Keratinocyte (primary cell): ENCODE data around the gene SYNJ1. TPM values are rescaled to one million over a fixed set of nuclear protein-coding genes. Genes with fewer than 3 reads are reported as not detected.
"Not testable (repeated sequence)": the region's sequence is repeated elsewhere in the genome, so short reads cannot be mapped to it uniquely, and the experiment has no call there.

ENCODE experiments used
- DNase-seq: peaks from one replicate; pipeline ENCODE4 v3.0.0-alpha.2; 2011; ENCODE audit warnings: low read depth, missing footprints, low spot score
- FAIRE-seq: peaks from 2 replicates; lab custom pipeline; 2011; peaks lifted over from hg19 to GRCh38; lab: Jason Lieb, UNC
- H2AFZ ChIP-seq: 2 replicates; pipeline ENCODE4 v1.6.0; 2012; ENCODE audit warnings: low read length, control low read depth, inconsistent platforms; ENCODE audit not compliant: control insufficient read depth
- H3K27ac ChIP-seq: 2 replicates; pipeline ENCODE4 v1.5.1; 2011; ENCODE audit warnings: low read length; ENCODE audit not compliant: control insufficient read depth, insufficient read depth
- H3K27me3 ChIP-seq: 3 replicates; pipeline ENCODE4 v1.6.0; 2011; ENCODE audit warnings: low read length; ENCODE audit not compliant: control insufficient read depth, insufficient read depth; ENCODE audit errors: extremely low read depth
- H3K36me3 ChIP-seq, 2 experiments: 2 replicates in 1 of 2; 3 replicates in 1 of 2; pipeline ENCODE4 v1.5.1; 2011; ENCODE audit warnings: low read length in 2 of 2, mild to moderate bottlenecking in 1 of 2; ENCODE audit not compliant: control insufficient read depth in 2 of 2, insufficient read depth in 2 of 2; ENCODE audit errors: extremely low read depth in 1 of 2
- H3K4me1 ChIP-seq: 3 replicates; pipeline ENCODE4 v1.5.1; 2011; ENCODE audit warnings: low read length; ENCODE audit not compliant: control insufficient read depth, insufficient read depth; ENCODE audit errors: extremely low read depth
- H3K4me2 ChIP-seq: 3 replicates; pipeline ENCODE4 v1.6.0; 2011; ENCODE audit warnings: low read depth, low read length; ENCODE audit not compliant: control insufficient read depth, insufficient read depth; ENCODE audit errors: extremely low read depth
- H3K4me3 ChIP-seq, 3 experiments: fragments of 200-600 bp in 1 of 3; sonication (generic) in 1 of 3; 2 replicates in 2 of 3; 3 replicates in 1 of 3; pipeline ENCODE4 v1.5.1; 2011 to 2016; ENCODE audit warnings: low read length in 3 of 3, mild to moderate bottlenecking in 3 of 3, control low read depth in 2 of 3, inconsistent platforms in 1 of 3, low read depth in 1 of 3, mixed read lengths in 1 of 3, mixed run types in 1 of 3, moderate library complexity in 1 of 3; ENCODE audit not compliant: control insufficient read depth in 2 of 3, insufficient read depth in 2 of 3; ENCODE audit errors: extremely low read depth in 1 of 3
- H3K79me2 ChIP-seq: 2 replicates; pipeline ENCODE4 v1.6.0; 2012; ENCODE audit warnings: low read length; ENCODE audit not compliant: control insufficient read depth, insufficient read depth
- H3K9ac ChIP-seq: 3 replicates; pipeline ENCODE4 v1.6.0; 2011; ENCODE audit warnings: low read length; ENCODE audit not compliant: control insufficient read depth, insufficient read depth; ENCODE audit errors: extremely low read depth
- H3K9me1 ChIP-seq: 3 replicates; pipeline ENCODE4 v1.6.0; 2011; ENCODE audit warnings: low read length; ENCODE audit not compliant: control insufficient read depth, insufficient read depth; ENCODE audit errors: extremely low read depth
- H3K9me3 ChIP-seq: 2 replicates; pipeline ENCODE4 v1.5.1; 2012; ENCODE audit warnings: low read depth, low read length; ENCODE audit not compliant: control insufficient read depth
- H4K20me1 ChIP-seq: 3 replicates; pipeline ENCODE4 v1.6.0; 2011; ENCODE audit warnings: low read length; ENCODE audit not compliant: control insufficient read depth, insufficient read depth; ENCODE audit errors: extremely low read depth
- CTCF ChIP-seq, 3 experiments: IDR thresholded peaks in 1 of 3; conservative IDR thresholded peaks in 1 of 3; optimal IDR thresholded peaks in 1 of 3; 2 replicates in 2 of 3; 3 replicates in 1 of 3; pipeline versions ENCODE3 to v1.5.1; 2011; ENCODE audit warnings: low read length in 3 of 3, mild to moderate bottlenecking in 3 of 3, moderate library complexity in 2 of 3, control low read depth in 1 of 3, inconsistent platforms in 1 of 3; ENCODE audit not compliant: insufficient read depth in 2 of 3; ENCODE audit errors: extremely low read depth in 1 of 3
- EZH2 ChIP-seq: IDR thresholded peaks from one replicate; pipeline ENCODE4 v1.6.1; 2012; ENCODE audit warnings: inconsistent platforms, mild to moderate bottlenecking, low read length, moderate library complexity
- dilution Hi-C: fragments of 300-500 bp; cut with MboI; formaldehyde crosslinking; loops from one replicate; pipeline ENCODE4 v1.7.0; 2020; ENCODE audit warnings: low sequenced_read_pairs; ENCODE audit not compliant: extremely low pct_ligation_motif_present
- polyA plus RNA-seq, 5 experiments: library from polyadenylated mRNA; depleted of rRNA in 3 of 5; stranded (reverse) in 3 of 5; stranded (forward) in 1 of 5; unstranded in 1 of 5; fragments of >200 nt; gene quantifications; 1 replicate in 1 of 5; 2 replicates in 3 of 5; 3 replicates in 1 of 5; pipeline versions ENCODE4 v1.2.1 to v1.2.3, GENCODE V29; 2011 to 2012; ENCODE audit warnings: missing spikeins in 2 of 5, low read depth in 1 of 5, low replicate concordance in 1 of 5

The SYNJ1 gene
- polyA plus RNA-seq, 1 donor (not counting 4 experiments of a cell fraction or from before 2014, with no cell fraction given), result 4.9 TPM

GRCh38 chr21:32736083-32736482, 8.3 kb upstream of the SYNJ1 start:
- H3K9me1 ChIP-seq, H3K4me2 ChIP-seq, H3K36me3 ChIP-seq, H3K9ac ChIP-seq, H2AFZ ChIP-seq, H3K4me3 ChIP-seq, FAIRE-seq, dilution Hi-C loops, DNase-seq, H3K79me2 ChIP-seq, H3K4me1 ChIP-seq, H3K9me3 ChIP-seq, H3K27me3 ChIP-seq, H4K20me1 ChIP-seq, H3K27ac ChIP-seq: not testable (repeated sequence)

DNA sequence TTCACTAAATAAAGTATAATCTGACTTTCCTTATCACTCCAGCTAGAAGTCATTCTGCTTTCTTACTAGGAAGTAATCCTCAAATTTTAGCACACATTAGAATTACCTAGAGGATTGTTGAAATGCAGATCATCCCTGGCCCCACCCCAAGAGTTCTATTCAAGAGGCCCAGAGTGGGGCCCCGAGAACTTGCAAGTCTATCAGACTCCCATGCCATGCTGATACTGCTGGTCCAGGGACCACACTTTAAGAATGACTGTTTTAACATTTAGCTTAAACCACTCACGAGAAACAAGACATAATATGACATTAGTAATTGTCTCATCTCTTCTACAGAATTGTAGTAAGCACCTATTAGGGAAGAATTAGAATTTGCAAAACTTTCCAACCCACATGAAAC, 7.7 kb upstream of the SYNJ1 start:
- Histone ChIP-seq H3K4me3 (no peak overlapping the region), H3K9me1 (no peaks in the 10 kb centered on the region), H3K9ac (no peak overlapping the region), H3K9me3 (no peaks in the 10 kb centered on the region), H3K27ac (no peak overlapping the region), H3K27me3 (no peaks in the 10 kb centered on the region), H2AFZ (no peak overlapping the region), H3K4me1 (no peaks in the 10 kb centered on the region), H3K4me2 (no peak overlapping the region), H3K79me2 (no peaks in the 10 kb centered on the region), H4K20me1 (no peaks in the 10 kb centered on the region), H3K36me3 (peaks cover 5 to 9% of the 10 kb centered on the region in 2 experiments)
- dilution Hi-C loops, result no loop called here
- TF ChIP-seq EZH2 (no peak), CTCF (optimal IDR thresholded peaks at IDR 0.05 in 1 of 3, IDR thresholded peaks at IDR 0.05 in 1 of 3, conservative IDR thresholded peaks at IDR 0.05 in 1 of 3; ENCODE audit: extremely low read depth in 1 of 3, insufficient read depth in 2 of 3, low read length in 3 of 3) (no peak)
- FAIRE-seq (no peak), DNase-seq (no peak)

- FAIRE-seq (no peak), DNase-seq (no peak)
- Histone ChIP-seq H3K9me1 (no peaks in the 10 kb centered on the region), H4K20me1 (no peaks in the 10 kb centered on the region), H3K4me3 (no peak overlapping the region), H3K4me1 (no peaks in the 10 kb centered on the region), H3K27ac (no peak overlapping the region), H2AFZ (no peak overlapping the region), H3K79me2 (no peaks in the 10 kb centered on the region), H3K9me3 (no peaks in the 10 kb centered on the region), H3K4me2 (no peak overlapping the region), H3K27me3 (no peaks in the 10 kb centered on the region), H3K9ac (no peak overlapping the region), H3K36me3 (peaks cover 3 to 9% of the 10 kb centered on the region in 2 experiments)
- dilution Hi-C loops, result no loop called here
- TF ChIP-seq CTCF (optimal IDR thresholded peaks at IDR 0.05 in 1 of 3, IDR thresholded peaks at IDR 0.05 in 1 of 3, conservative IDR thresholded peaks at IDR 0.05 in 1 of 3; ENCODE audit: extremely low read depth in 1 of 3, insufficient read depth in 2 of 3, low read length in 3 of 3) (no peak), EZH2 (no peak)
Observed at GRCh38 chr21:32733990-32734613, 6.3 kb upstream of the SYNJ1 start.
